Naive thymus-derived CD4-positive, alpha-beta T cell (primary cell): ENCODE measurements around the gene FIGNL2. TPM values are rescaled to one million over a fixed set of nuclear protein-coding genes. Genes with fewer than 3 reads are reported as not detected.

ENCODE experiments used
- ATAC-seq: fragments of 150-1000 bp; cut with Tn5 transposase; 2 replicates; pipeline ENCODE4 v1.10.0; 2021; ENCODE audit warnings: mild to moderate bottlenecking, moderate library complexity
- CTCF ChIA-PET: fragments of 350-600 bp; sonication (Branson Sonifier 250); formaldehyde crosslinking; loops from one replicate; lab custom pipeline; 2021; ENCODE audit warnings: antibody characterized with exemption; lab: Charles Lee
- POLR2A ChIA-PET: fragments of 350-600 bp; sonication (Branson Sonifier 250); formaldehyde crosslinking; loops from one replicate; lab custom pipeline; 2021; ENCODE audit warnings: antibody characterized with exemption, inconsistent platforms; lab: Charles Lee
- DNase-seq, 9 donors: peaks; one replicate each; pipeline versions ENCODE4 v3.0.0 to v3.0.0-alpha.2; 2020 to 2022; ENCODE audit warnings: mixed read lengths in 1 of 9
- H3K27ac ChIP-seq: one replicate; pipeline ENCODE4 v1.7.0; 2013; ENCODE audit warnings: mild to moderate bottlenecking, low read depth, low read length, moderate library complexity
- H3K27me3 ChIP-seq, 2 donors: one replicate each; pipeline ENCODE4 v1.7.0; 2013; ENCODE audit warnings: low read length in 2 of 2, mild to moderate bottlenecking in 2 of 2, moderate library complexity in 2 of 2; ENCODE audit not compliant: control insufficient read depth in 2 of 2, insufficient read depth in 2 of 2
- H3K36me3 ChIP-seq, 3 experiments: 1 replicate in 2 of 3; 2 replicates in 1 of 3; pipeline ENCODE4 v1.7.0; 2013; ENCODE audit warnings: low read length in 3 of 3, mild to moderate bottlenecking in 3 of 3, moderate library complexity in 1 of 3; ENCODE audit not compliant: insufficient read depth in 3 of 3, control insufficient read depth in 2 of 3
- H3K4me1 ChIP-seq, 2 donors: one replicate each; pipeline ENCODE4 v1.7.0; 2013; ENCODE audit warnings: low read length in 2 of 2, mild to moderate bottlenecking in 2 of 2, moderate library complexity in 1 of 2; ENCODE audit not compliant: control insufficient read depth in 2 of 2, insufficient read depth in 2 of 2
- H3K4me3 ChIP-seq: 2 replicates; pipeline ENCODE4 v1.7.0; 2013; ENCODE audit warnings: mild to moderate bottlenecking, low read length
- H3K9me3 ChIP-seq, 3 experiments: 1 replicate in 2 of 3; 2 replicates in 1 of 3; pipeline ENCODE4 v1.7.0; 2013; ENCODE audit warnings: low read length in 3 of 3; ENCODE audit not compliant: control insufficient read depth in 2 of 3
- H3K27ac Mint-ChIP-seq, 9 donors: one replicate each; pipeline ENCODE4 v1.8.0; 2020 to 2022; ENCODE audit warnings: mixed read lengths in 9 of 9, mild to moderate bottlenecking in 8 of 9, moderate library complexity in 5 of 9, inconsistent platforms in 2 of 9
- H3K27me3 Mint-ChIP-seq, 5 donors: one replicate each; pipeline ENCODE4 v1.8.0; 2021 to 2022; ENCODE audit warnings: mixed read lengths in 5 of 5, mild to moderate bottlenecking in 1 of 5
- H3K36me3 Mint-ChIP-seq, 5 donors: one replicate each; pipeline ENCODE4 v1.8.0; 2020 to 2022; ENCODE audit warnings: mixed read lengths in 5 of 5, mild to moderate bottlenecking in 3 of 5, inconsistent platforms in 1 of 5
- H3K4me1 Mint-ChIP-seq, 7 donors: one replicate each; pipeline ENCODE4 v1.8.0; 2020 to 2022; ENCODE audit warnings: mixed read lengths in 7 of 7, mild to moderate bottlenecking in 3 of 7, inconsistent platforms in 1 of 7
- H3K4me3 Mint-ChIP-seq, 10 donors: one replicate each; pipeline ENCODE4 v1.8.0; 2020 to 2022; ENCODE audit warnings: mild to moderate bottlenecking in 10 of 10, mixed read lengths in 10 of 10, moderate library complexity in 6 of 10, inconsistent platforms in 2 of 10
- H3K9me3 Mint-ChIP-seq, 11 donors: one replicate each; pipeline ENCODE4 v1.8.0; 2020 to 2022; ENCODE audit warnings: mixed read lengths in 11 of 11, mild to moderate bottlenecking in 4 of 11, inconsistent platforms in 1 of 11, moderate library complexity in 1 of 11
- intact Hi-C, 2 donors: fragments of 100-400 bp; cut with micrococcal nuclease; formaldehyde crosslinking; loops; one replicate each; pipeline ENCODE4 v1.15.1; 2023
- polyA plus RNA-seq, 2 donors: library from polyadenylated mRNA; unstranded; fragments of 300-500 nt; fragmentation: Illumina TruSeq; gene quantifications; one replicate each; pipeline ENCODE4 v1.2.3, GENCODE V29; 2021
- total RNA-seq, 6 experiments: library from RNA in 5 of 6; stranded (reverse) in 5 of 6; gene quantifications; 1 replicate in 5 of 6; 2 replicates in 1 of 6; pipeline ENCODE4 v1.2.3 and lab custom pipeline; 2021 to 2026

FIGNL2 gene
- total and polyA plus RNA-seq, 7 experiments from 2014 or later: 0.07 to 2.1 (median 1.3) TPM; not detected in 1

- H3K4me3 ChIP-seq: no peak overlapping the region
- no peak overlapping the region for H3K27ac ChIP-seq
- no peak overlapping the region for H3K27ac Mint-ChIP-seq
- no peaks in the 10 kb centered on the region for H3K9me3 ChIP-seq
- no peak for ATAC-seq
- ChIA-PET POLR2A (no interaction called here), CTCF (interaction anchor here (0.6 to 0.9 kb wide), 2 partner anchors 9 to 1221 kb away, joined by 3 read pairs; no protein-coding TSS in a partner anchor)
- peaks cover 0 to 4% (median 0%) of the 10 kb centered on the region in 3 experiments for H3K36me3 ChIP-seq
- peaks cover 20 to 31% (median 23%) of the 10 kb centered on the region in 7 donors for H3K4me1 Mint-ChIP-seq
- H3K9me3 Mint-ChIP-seq: peaks cover 0 to 3% (median 0%) of the 10 kb centered on the region in 11 donors
- peaks cover 0 to 51% (median 0%) of the 10 kb centered on the region in 5 donors for H3K27me3 Mint-ChIP-seq
- intact Hi-C loops: no loop called here
- peaks cover 9 to 13% of the 10 kb centered on the region in 2 donors for H3K4me1 ChIP-seq
- DNase-seq: no peak
- no peaks in the 10 kb centered on the region for H3K27me3 ChIP-seq
- H3K4me3 Mint-ChIP-seq: peak overlapping the region in 2 of 10 donors; percentile 21 to 41
- H3K36me3 Mint-ChIP-seq: peaks cover 0 to 1% (median 0%) of the 10 kb centered on the region in 5 donors
Observed at GRCh38 chr12:51818566-51819300, 29.8 kb downstream of the FIGNL2 start.

DNA sequence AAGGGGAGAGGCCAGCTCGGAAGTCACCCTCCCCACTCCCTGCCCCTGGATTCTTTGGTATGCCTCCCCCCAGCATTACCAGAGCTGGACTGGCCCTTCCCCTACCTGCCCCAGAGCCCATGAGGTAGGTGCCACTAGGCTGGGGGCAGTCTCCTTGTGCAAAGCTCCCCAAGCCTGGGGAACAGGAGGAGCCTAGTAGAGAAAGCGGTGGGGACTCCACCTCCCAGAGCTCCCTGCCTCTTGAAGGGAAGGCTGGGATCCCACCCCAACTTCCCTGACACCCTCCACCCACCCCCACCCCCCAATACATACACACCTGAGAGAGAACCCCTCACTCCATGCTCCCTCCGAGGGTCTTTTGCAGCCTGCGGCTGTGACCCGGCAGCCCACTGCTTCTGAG, 30.4 kb downstream of the FIGNL2 start:
- CTCF ChIA-PET: no interaction called here
- intact Hi-C loops: no loop called here
- Mint-ChIP-seq H3K36me3 (peaks cover 0 to 1% (median 0%) of the 10 kb centered on the region in 5 donors), H3K4me1 (peaks cover 15 to 31% (median 19%) of the 10 kb centered on the region in 7 donors), H3K27ac (no peak overlapping the region), H3K27me3 (peaks cover 0 to 55% (median 0%) of the 10 kb centered on the region in 5 donors), H3K4me3 (no peak overlapping the region), H3K9me3 (peaks cover 0 to 3% (median 0%) of the 10 kb centered on the region in 11 donors)
- H3K9me3 ChIP-seq: no peaks in the 10 kb centered on the region
- no peak for ATAC-seq
- H3K27ac ChIP-seq: no peak overlapping the region
- peaks cover 9 to 13% of the 10 kb centered on the region in 2 donors for H3K4me1 ChIP-seq
- H3K27me3 ChIP-seq: no peaks in the 10 kb centered on the region
- H3K36me3 ChIP-seq: peaks cover 0 to 4% (median 0%) of the 10 kb centered on the region in 3 experiments
- POLR2A ChIA-PET: no interaction called here
- DNase-seq: no peak
- H3K4me3 ChIP-seq: no peak overlapping the region

- H3K4me1 Mint-ChIP-seq: peaks cover 13 to 29% (median 17%) of the 10 kb centered on the region in 7 donors
- Histone ChIP-seq H3K27me3 (no peaks in the 10 kb centered on the region), H3K27ac (no peak overlapping the region), H3K9me3 (no peaks in the 10 kb centered on the region), H3K36me3 (peaks cover 0 to 4% (median 0%) of the 10 kb centered on the region in 3 experiments), H3K4me3 (no peak overlapping the region), H3K4me1 (peaks cover 9 to 13% of the 10 kb centered on the region in 2 donors)
- peaks cover 0 to 3% (median 0%) of the 10 kb centered on the region in 11 donors for H3K9me3 Mint-ChIP-seq
- DNase-seq (no peak), ATAC-seq (no peak)
- H3K27ac Mint-ChIP-seq: no peak overlapping the region
- peak overlapping the region in 1 of 10 donors; percentile 25 for H3K4me3 Mint-ChIP-seq
- ChIA-PET POLR2A (no interaction called here), CTCF (interaction anchor here (0.7 kb wide), 1 partner anchor 130 kb away, joined by 4 read pairs; no protein-coding TSS in a partner anchor)
- H3K36me3 Mint-ChIP-seq: peaks cover 0 to 1% (median 0%) of the 10 kb centered on the region in 5 donors
- H3K27me3 Mint-ChIP-seq: peaks cover 0 to 57% (median 0%) of the 10 kb centered on the region in 5 donors
- intact Hi-C loops: no loop called here
Observed at GRCh38 chr12:51817027-51817953, 31.2 kb downstream of the FIGNL2 start.

DNA sequence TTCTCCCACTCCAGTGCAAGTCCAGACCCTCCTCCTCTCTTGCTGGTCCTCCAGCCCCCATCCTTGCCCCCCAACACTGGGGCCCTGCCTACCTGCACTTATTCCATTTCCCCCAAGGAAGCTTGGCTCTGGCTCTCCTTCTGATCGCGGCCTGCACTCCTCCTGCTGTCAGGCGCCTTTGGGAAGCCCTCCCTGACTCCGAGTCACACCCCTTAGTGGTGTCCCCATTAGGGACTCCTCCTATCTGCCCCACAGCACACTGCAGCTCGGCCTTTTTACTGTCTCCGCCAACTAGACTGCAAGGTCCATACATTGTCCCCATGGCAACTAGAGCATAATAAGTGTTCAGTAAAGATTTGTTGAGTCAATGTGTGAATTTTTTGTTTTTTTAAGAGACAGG, 32.9 kb downstream of the FIGNL2 start:
- H3K27ac ChIP-seq: no peak overlapping the region
- H3K9me3 Mint-ChIP-seq: peaks cover 0 to 3% (median 0%) of the 10 kb centered on the region in 11 donors
- no peak for DNase-seq
- POLR2A ChIA-PET: no interaction called here
- H3K4me1 Mint-ChIP-seq: peaks cover 13 to 25% (median 17%) of the 10 kb centered on the region in 7 donors
- no peaks in the 10 kb centered on the region for H3K27me3 ChIP-seq
- peak overlapping the region in 7 of 9 donors; percentile 20 to 83 (median 69) for H3K27ac Mint-ChIP-seq
- peaks cover 0 to 53% (median 0%) of the 10 kb centered on the region in 5 donors for H3K27me3 Mint-ChIP-seq
- no peak for ATAC-seq
- no peak overlapping the region for H3K4me3 ChIP-seq
- peaks cover 9 to 13% of the 10 kb centered on the region in 2 donors for H3K4me1 ChIP-seq
- CTCF ChIA-PET: interaction anchor here (0.7 to 2.9 kb wide), 3 partner anchors 8 to 189 kb away, joined by 3 to 12 read pairs (median 3); no protein-coding TSS in a partner anchor
- intact Hi-C loops: loop anchor here (2.0 kb wide), 2 partner anchors 31 to 391 kb away; partner anchors contain the start of gene SLC4A8 (in 1 of the 2)
- no peaks in the 10 kb centered on the region for H3K9me3 ChIP-seq
- no peaks in the 10 kb centered on the region for H3K36me3 ChIP-seq
- peaks cover 0 to 1% (median 0%) of the 10 kb centered on the region in 5 donors for H3K36me3 Mint-ChIP-seq
- peak overlapping the region; percentile 77 to 89 (median 86) for H3K4me3 Mint-ChIP-seq

- peaks cover 0 to 1% (median 0%) of the 10 kb centered on the region in 5 donors for H3K36me3 Mint-ChIP-seq
- CTCF ChIA-PET: interaction anchor here (0.7 to 2.9 kb wide), 4 partner anchors 9 to 393 kb away, joined by 3 to 12 read pairs (median 6); no protein-coding TSS in a partner anchor
- peak overlapping the region; percentile 57 for H3K4me3 ChIP-seq
Observed at GRCh38 chr12:51814311-51815088, 34.0 kb downstream of the FIGNL2 start.

More at GRCh38 chr12:51814311-51815088, 34.0 kb downstream of the FIGNL2 start:
- H3K9me3 Mint-ChIP-seq: peaks cover 0 to 3% (median 0%) of the 10 kb centered on the region in 11 donors
- Histone ChIP-seq H3K9me3 (no peaks in the 10 kb centered on the region), H3K27me3 (no peaks in the 10 kb centered on the region), H3K36me3 (no peaks in the 10 kb centered on the region), H3K27ac (peak overlapping the region; percentile 66), H3K4me1 (peaks cover 4 to 7% of the 10 kb centered on the region in 2 donors)
- peaks cover 9 to 19% (median 11%) of the 10 kb centered on the region in 7 donors for H3K4me1 Mint-ChIP-seq
- H3K4me3 Mint-ChIP-seq: peak overlapping the region; percentile 77 to 89 (median 86)
- ATAC-seq (peak; percentile 94), DNase-seq (peak; percentile 22 to 74 (median 61))
- H3K27me3 Mint-ChIP-seq: peaks cover 0 to 48% (median 0%) of the 10 kb centered on the region in 5 donors
- intact Hi-C loops: loop anchor here (1.0 to 2.0 kb wide), 3 partner anchors 32 to 393 kb away; partner anchors contain the start of gene SLC4A8 (in 1 of the 2)
- peak overlapping the region in 6 of 9 donors; percentile 17 to 94 (median 73) for H3K27ac Mint-ChIP-seq
- POLR2A ChIA-PET: interaction anchor here (0.6 to 1.3 kb wide), 5 partner anchors 9 to 22 kb away, joined by 3 to 4 read pairs (median 3); no protein-coding TSS in a partner anchor
